Activated naive CD8-positive, alpha-beta T cell treated with anti-CD3 and anti-CD28 coated beads, Interleukin-2, amount 50 U/mL, for 24 hours (primary cell): ENCODE measurements around the gene RNPS1.

Experiments
- ATAC-seq: fragments of 150-1000 bp; cut with Tn5 transposase; one replicate; pipeline ENCODE4 v1.10.0; 2021
- DNase-seq: peaks from one replicate; pipeline ENCODE4 v3.0.0; 2021
- H3K27ac Mint-ChIP-seq: one replicate; pipeline ENCODE4 v1.8.0; 2021; ENCODE audit warnings: mild to moderate bottlenecking, mixed read lengths
- H3K27me3 Mint-ChIP-seq: one replicate; pipeline ENCODE4 v1.8.0; 2021; ENCODE audit warnings: mixed read lengths
- H3K36me3 Mint-ChIP-seq: one replicate; pipeline ENCODE4 v1.8.0; 2021; ENCODE audit warnings: low read depth, mixed read lengths
- H3K4me1 Mint-ChIP-seq: one replicate; pipeline ENCODE4 v1.8.0; 2021; ENCODE audit warnings: mixed read lengths
- H3K4me3 Mint-ChIP-seq: one replicate; pipeline ENCODE4 v1.8.0; 2021; ENCODE audit warnings: mild to moderate bottlenecking, moderate library complexity, mixed read lengths
- H3K9me3 Mint-ChIP-seq: one replicate; pipeline ENCODE4 v1.8.0; 2021; ENCODE audit warnings: mixed read lengths

Gene RNPS1

DNA sequence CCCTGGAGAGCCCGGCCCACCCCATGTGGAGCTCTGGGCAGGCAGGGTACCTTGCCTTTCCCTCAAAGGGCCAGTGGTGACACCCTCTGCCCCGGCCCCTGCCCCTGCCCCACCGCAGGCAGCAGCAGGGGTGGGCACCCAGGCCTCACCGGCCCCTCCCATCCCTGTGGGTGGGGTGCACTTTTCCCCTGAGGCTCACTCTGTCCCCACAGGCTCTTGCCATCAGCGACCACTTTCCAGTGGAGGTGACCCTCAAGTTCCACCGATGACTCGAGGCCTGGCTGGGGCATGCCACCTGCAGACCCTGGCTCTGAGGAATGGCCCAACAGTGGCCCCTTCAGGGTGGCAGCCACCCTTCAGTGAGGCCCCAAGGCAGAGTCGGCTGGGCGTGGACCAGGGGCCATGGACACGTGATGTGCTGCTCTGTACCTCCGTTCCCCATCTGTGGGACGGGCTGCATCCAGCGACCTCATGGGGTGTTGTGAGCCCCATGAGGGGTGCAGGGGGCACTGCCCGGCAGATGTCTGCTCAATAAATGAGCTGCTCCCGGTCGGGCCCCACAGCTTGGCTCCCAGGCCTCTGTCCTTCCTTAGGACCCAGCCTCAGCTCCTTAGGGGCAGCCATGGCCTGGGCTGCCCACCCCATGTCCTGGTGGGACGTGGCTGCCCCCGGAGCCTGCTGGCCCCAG, 29.6 kb downstream of the RNPS1 start:
- Mint-ChIP-seq H3K4me1 (no peaks in the 10 kb centered on the region), H3K27me3 (no peaks in the 10 kb centered on the region), H3K36me3 (peaks cover 14% of the 10 kb centered on the region), H3K4me3 (no peak overlapping the region), H3K27ac (no peak overlapping the region), H3K9me3 (no peaks in the 10 kb centered on the region)
- DNase-seq (no peak), ATAC-seq (no peak)

DNA sequence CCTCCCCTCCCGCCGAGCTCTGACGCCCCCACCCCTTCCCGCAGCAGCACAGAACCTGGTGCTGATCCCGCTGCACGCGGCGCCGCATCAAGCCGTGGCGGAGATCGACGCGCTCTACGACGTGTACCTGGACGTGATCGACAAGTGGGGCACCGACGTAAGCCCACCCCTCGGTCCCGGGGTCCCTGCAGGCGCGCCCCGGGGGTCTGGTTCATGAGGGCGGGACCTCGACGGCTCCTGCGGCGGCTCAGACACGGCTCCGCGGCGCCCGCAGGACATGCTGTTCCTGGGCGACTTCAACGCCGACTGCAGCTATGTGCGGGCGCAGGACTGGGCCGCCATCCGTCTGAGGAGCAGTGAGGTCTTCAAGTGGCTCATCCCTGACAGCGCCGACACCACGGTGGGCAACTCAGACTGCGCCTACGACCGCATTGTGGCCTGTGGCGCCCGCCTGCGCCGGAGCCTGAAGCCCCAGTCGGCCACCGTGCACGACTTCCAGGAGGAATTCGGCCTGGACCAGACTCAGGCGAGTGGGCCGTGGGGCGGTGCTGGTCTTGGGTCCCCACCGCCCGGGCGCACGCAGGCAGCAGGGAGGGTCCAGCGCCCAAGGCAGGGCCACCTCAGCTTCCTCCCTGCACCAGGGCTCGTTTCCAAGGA, 30.3 kb downstream of the RNPS1 start:
- Mint-ChIP-seq H3K27ac (no peak overlapping the region), H3K4me3 (no peak overlapping the region), H3K36me3 (peaks cover 14% of the 10 kb centered on the region), H3K27me3 (no peaks in the 10 kb centered on the region), H3K9me3 (no peaks in the 10 kb centered on the region), H3K4me1 (no peaks in the 10 kb centered on the region)
- DNase-seq, result no peak
- ATAC-seq, result no peak

DNA sequence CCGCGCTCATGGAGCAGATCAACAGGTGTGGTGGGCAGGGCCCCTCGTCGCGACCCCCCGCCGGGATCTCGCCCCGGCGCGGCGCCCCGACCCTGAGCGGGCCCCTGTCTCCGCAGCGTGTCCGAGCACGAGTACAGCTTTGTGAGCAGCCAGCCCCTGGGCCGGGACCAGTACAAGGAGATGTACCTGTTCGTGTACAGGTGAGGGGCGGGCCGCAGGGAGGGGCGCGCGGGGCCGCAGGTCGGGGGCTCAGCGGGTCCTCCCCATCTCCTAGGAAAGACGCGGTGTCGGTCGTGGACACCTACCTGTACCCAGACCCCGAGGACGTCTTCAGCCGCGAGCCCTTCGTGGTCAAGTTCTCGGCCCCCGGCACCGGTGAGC, 30.8 kb downstream of the RNPS1 start:
- Mint-ChIP-seq H3K9me3 (no peaks in the 10 kb centered on the region), H3K36me3 (peaks cover 11% of the 10 kb centered on the region), H3K27ac (no peak overlapping the region), H3K4me3 (no peak overlapping the region), H3K27me3 (no peaks in the 10 kb centered on the region), H3K4me1 (no peaks in the 10 kb centered on the region)
- no peak for ATAC-seq
- DNase-seq, result no peak

DNA sequence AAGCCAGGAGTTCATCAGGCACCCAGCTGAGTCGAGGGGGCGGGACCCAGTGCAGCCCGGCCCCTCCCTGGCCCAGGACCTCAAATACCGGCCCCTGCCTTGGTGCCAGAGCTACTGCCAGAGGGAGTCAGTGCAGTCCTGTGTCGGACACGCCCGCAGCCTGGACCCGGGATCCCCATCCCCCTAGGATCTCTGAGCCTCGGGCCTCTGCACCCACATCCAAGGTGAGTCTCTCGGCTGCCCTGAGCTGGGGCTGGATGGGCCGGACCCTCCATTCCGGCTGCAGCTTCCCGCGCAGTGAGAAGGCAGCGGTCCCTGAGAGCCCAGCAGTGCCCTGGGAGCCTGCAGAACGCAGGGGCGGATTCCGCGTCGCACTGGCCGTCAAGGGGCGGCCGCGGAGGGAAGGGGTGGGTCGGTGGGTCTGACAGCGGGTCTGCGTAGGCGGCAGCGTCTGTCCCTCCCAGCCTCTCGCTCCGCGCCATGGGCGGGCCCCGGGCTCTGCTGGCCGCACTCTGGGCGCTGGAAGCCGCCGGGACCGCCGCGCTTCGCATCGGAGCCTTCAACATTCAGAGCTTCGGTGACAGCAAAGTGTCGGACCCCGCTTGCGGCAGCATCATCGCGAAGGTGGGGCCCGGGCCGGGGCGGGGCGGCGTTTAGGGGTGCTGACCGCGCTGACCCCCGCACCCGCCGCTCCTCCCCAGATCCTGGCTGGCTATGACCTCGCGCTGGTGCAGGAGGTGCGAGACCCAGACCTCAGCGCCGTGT, 31.4 kb downstream of the RNPS1 start, which contains the start of gene DNASE1L2:
Gene DNASE1L2, plus strand, starts transcription at position 108 of the 765 bp plus-strand sequence. Its CDS starts 373 bp downstream, at position 481.
- Mint-ChIP-seq H3K36me3 (peaks cover 11% of the 10 kb centered on the region), H3K27ac (no peak within 1 kb of the TSS), H3K4me3 (no peak within 1 kb of the TSS), H3K9me3 (no peaks in the 10 kb centered on the region), H3K27me3 (no peaks in the 10 kb centered on the region), H3K4me1 (no peaks in the 10 kb centered on the region)
- DNase-seq (no peak), ATAC-seq (no peak)

DNA sequence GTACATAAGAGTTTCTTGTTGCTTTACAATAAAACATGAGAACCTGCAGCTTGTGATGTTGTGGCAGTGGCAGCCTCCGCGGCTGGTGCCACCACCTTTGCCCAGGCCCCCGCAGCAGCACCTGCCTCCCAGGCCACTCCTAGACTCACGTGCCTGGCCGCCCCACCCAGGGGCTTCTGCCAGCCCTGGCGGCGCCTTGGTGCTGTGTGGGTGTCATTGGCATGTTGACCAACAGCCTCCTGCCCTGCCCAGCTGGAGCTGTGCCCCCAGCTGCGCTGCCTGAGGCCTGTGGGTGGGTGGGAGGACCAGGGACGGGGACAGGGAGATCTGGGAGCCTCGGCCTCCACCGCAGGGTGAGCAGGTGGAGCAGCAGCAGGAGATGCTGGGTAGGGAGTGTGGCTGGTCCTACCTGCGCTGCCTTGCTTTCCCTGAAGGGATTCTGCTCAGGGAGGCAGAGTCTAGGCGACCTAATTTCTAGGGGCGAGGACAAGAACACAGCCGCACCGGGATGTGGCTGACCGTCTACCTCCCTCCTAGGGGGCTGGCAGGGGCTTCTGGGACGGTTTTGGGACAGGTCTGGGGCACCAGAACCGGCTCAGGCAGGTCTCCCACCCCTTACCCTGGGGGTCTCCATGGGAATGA, 32.1 kb downstream of the RNPS1 start:
- DNase-seq, result no peak
- Mint-ChIP-seq H3K27me3 (no peaks in the 10 kb centered on the region), H3K4me3 (no peak overlapping the region), H3K27ac (no peak overlapping the region), H3K9me3 (no peaks in the 10 kb centered on the region), H3K4me1 (no peaks in the 10 kb centered on the region), H3K36me3 (peaks cover 11% of the 10 kb centered on the region)
- no peak for ATAC-seq

DNA sequence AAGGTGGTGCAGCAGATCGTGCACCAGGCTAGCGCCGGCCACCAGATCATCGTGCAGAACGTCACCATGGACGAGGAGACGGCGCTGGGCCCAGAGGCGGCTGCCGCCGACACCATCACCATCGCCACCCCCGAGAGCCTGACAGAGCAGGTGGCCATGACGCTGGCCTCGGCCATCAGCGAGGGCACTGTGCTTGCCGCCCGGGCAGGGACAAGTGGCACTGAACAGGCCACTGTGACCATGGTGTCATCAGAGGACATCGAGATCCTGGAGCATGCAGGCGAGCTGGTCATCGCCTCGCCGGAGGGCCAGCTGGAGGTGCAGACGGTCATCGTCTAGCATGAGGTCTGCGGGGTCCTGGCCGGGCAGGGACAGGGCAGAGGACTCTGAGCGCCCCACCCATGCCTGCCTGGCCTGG, 32.7 kb downstream of the RNPS1 start:
- Mint-ChIP-seq H3K27ac (no peak overlapping the region), H3K4me1 (no peaks in the 10 kb centered on the region), H3K9me3 (no peaks in the 10 kb centered on the region), H3K4me3 (no peak overlapping the region), H3K27me3 (no peaks in the 10 kb centered on the region), H3K36me3 (peaks cover 12% of the 10 kb centered on the region)
- DNase-seq, result no peak
- ATAC-seq, result no peak

DNA sequence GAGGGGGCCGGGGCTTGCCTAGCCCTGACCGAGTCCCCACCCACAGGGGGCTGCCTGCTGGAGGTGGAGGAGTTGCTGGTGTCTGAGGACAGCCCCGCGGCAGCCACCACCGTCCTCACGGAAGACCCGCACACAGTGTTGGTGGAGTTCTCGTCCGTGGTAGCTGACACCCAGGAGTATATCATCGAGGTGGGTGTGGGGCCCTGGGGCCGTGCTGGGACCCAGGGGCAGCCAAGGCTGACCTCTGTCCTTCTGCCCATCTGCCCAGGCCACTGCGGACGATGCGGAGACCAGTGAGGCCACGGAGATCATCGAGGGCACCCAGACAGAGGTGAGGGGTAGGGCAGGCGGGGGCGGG, 33.1 kb downstream of the RNPS1 start:
- no peaks in the 10 kb centered on the region for H3K27me3 Mint-ChIP-seq
- DNase-seq (no peak), ATAC-seq (no peak)
- H3K9me3 Mint-ChIP-seq, result no peaks in the 10 kb centered on the region
- H3K4me1 Mint-ChIP-seq, result no peaks in the 10 kb centered on the region
- no peak overlapping the region for H3K4me3 Mint-ChIP-seq
- H3K36me3 Mint-ChIP-seq, result peaks cover 16% of the 10 kb centered on the region
- no peak overlapping the region for H3K27ac Mint-ChIP-seq

DNA sequence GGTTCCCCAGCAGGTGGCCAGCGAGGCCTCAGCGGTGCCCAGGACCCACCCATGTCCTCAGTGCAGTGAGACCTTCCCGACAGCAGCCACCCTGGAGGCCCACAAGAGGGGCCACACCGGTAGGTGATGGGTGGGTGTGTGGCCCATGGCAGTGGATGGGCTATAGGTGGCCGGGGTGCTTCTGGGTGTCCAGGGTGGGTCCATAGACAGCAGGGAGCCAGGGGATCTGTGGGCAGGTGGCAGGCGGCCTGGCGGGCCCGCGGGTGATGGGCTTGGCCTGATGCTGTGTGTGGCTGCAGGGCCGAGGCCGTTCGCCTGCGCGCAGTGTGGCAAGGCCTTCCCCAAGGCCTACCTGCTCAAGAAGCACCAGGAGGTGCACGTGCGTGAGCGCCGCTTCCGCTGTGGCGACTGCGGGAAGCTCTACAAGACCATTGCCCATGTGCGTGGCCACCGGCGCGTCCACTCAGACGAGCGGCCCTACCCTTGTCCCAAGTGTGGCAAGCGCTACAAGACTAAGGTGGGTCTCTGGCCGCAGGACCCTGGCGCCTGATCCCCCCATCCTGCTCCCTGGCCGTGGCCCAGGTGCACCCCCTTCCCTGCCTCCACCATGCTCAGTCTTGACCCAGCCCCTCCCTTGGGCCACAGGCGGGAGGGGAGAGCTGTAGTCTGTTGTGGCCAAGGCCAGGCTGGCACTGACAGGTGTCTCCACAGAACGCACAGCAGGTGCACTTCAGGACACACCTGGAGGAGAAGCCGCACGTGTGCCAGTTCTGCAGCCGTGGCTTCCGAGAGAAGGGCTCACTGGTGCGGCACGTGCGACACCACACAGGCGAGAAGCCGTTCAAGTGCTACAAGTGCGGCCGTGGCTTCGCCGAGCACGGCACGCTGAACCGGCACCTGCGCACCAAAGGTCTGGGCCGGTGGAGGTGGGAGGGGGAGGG, 33.8 kb downstream of the RNPS1 start:
- Mint-ChIP-seq H3K4me3 (no peak overlapping the region), H3K27me3 (no peaks in the 10 kb centered on the region)

DNA sequence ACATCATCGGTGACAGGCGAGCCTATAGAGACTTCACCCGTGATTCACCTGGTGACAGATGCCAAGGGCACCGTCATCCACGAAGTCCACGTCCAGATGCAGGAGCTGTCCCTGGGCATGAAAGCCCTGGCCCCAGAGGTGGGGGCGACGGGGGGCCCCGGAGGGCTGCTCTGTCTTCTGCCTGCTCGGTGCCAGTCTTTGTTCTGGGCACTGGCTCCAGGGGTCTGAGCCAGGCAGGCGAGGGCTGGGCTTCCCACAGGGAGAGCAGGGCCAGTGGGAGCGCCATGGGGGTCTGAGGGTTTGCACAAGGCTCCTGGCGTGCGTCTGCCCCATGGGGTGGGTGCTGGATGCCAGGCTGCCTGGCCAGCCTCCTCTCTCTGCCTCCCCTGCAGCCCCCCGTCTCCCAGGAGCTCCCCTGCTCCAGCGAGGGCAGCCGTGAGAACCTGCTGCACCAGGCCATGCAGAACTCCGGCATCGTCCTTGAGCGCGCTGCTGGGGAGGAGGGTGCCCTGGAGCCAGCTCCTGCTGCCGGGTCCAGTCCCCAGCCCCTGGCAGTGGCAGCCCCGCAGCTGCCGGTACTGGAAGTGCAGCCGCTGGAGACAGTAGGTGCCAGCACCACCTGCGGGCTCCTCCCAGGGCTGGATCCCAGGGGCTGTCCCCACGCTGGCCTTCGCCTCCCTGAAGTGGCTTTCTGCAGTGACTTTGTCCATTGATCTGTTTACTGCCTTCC, 34.7 kb downstream of the RNPS1 start:
- ATAC-seq, result no peak
- DNase-seq, result no peak
- H3K9me3 Mint-ChIP-seq, result no peaks in the 10 kb centered on the region
- peaks cover 19% of the 10 kb centered on the region for H3K36me3 Mint-ChIP-seq
- no peak overlapping the region for H3K4me3 Mint-ChIP-seq
- no peaks in the 10 kb centered on the region for H3K4me1 Mint-ChIP-seq
- H3K27ac Mint-ChIP-seq, result no peak overlapping the region
- H3K27me3 Mint-ChIP-seq, result no peaks in the 10 kb centered on the region

More for the DNA sequence above, 33.8 kb downstream of the RNPS1 start:
- Mint-ChIP-seq H3K27ac (no peak overlapping the region), H3K4me1 (no peaks in the 10 kb centered on the region), H3K9me3 (no peaks in the 10 kb centered on the region), H3K36me3 (peaks cover 19% of the 10 kb centered on the region)
- DNase-seq (no peak), ATAC-seq (no peak)

DNA sequence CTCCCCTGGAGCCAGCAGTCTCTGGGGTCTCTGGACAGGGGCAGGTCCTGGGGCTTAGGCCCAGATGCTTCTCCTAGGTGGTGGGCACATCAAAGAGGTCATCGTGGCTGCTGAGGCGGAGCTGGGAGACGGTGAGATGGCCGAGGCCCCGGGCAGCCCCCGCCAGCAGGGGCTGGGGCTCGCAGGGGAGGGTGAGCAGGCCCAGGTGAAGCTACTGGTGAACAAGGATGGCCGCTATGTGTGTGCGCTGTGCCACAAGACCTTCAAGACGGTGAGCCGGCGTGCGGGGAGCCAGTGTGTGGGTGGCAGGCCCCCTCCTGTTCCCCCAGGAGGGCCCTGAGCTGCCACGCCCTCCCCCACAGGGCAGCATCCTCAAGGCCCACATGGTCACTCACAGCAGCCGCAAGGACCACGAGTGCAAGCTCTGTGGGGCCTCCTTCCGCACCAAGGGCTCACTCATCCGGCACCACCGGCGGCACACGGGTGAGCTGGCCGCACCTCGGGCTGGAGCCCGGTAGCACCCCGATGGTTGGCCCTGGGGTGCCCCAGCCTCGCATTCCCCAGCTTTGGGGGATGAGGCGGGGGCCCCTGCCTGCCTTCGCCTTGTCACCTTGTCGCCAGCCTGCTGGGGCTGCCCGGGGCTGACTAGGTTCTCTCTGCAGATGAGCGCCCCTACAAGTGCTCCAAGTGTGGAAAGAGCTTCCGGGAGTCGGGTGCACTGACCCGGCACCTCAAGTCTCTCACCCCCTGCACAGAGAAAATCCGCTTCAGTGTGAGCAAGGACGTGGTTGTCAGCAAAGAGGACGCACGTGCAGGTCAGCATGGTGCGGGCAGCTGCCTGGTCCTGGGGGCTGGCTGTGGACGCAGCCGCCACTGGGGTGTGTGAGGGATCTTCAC, 35.6 kb downstream of the RNPS1 start:
- no peaks in the 10 kb centered on the region for H3K9me3 Mint-ChIP-seq
- no peak for ATAC-seq

DNA sequence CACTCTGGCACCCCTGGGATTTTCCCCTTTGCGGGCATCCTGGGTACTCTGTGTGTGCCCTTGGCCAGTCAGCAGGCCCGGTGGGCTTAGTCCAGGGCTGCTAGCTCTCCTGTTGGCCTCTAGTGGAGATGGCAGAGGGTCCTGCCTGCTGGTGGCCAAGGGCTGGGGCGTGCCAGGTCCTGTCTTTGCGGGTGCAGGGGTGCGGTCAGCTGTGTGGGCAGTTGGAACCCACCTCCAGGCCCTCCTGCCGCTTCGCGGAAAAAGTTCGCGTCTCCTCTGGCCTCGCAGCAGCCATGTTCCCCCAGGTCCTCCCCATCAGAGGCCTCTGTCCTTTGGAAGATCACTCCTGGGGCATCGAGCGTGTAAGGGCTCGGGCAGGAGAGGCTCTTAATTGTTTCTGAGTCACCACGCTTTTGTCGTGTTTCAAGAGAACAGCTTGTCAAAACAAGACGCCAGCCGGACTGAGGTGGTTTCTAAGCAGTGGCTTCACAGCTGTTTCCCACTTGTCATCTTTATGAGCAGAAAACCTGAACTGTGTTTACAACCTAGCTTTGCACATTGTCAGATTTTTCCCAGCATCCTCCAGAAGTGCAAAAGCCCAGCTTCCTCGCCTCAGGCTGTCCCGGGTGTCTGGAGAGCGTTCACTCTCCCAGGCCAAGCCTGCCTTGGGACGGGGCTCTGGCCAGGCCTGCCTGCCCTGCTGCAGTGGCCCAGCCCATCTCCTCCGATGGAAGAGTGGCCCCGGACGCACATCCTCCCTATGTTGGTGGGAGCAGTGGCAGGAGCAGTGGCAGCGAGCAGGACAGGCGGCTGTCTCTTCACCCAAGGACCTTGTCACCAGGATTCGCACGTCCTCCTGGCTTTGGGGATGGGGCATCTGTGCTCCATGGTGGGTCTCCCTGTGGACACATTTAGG, 36.7 kb downstream of the RNPS1 start:
- H3K36me3 Mint-ChIP-seq, result peaks cover 21% of the 10 kb centered on the region
- no peak overlapping the region for H3K4me3 Mint-ChIP-seq
- no peak for ATAC-seq
- no peak for DNase-seq
- no peaks in the 10 kb centered on the region for H3K27me3 Mint-ChIP-seq
- H3K9me3 Mint-ChIP-seq, result no peaks in the 10 kb centered on the region
- H3K27ac Mint-ChIP-seq, result no peak overlapping the region
- peaks cover 3% of the 10 kb centered on the region for H3K4me1 Mint-ChIP-seq

More for the DNA sequence above, 35.6 kb downstream of the RNPS1 start:
- Mint-ChIP-seq H3K4me3 (no peak overlapping the region), H3K4me1 (no peaks in the 10 kb centered on the region), H3K27ac (no peak overlapping the region), H3K36me3 (peaks cover 19% of the 10 kb centered on the region), H3K27me3 (no peaks in the 10 kb centered on the region)
- no peak for DNase-seq

DNA sequence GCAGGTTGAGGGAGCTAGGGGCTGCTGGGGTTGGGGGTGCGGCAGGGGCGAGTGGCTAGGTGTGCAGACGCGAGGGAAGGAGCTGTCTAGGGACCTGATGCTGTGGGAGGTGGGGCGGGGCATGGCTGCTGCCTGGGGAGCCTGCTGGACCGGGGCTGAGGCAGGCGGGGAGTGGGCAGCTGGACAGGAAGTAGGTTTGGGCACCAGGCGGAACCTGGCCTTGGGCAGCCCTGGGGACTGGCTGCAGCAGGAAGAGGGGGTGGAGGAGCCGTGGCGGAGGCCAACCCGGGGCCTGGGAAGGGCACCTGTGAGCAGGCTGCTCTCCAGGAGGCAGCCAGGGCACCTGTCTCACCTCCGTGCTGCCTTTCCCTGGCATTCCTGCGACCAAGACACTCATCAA, 37.5 kb downstream of the RNPS1 start:
- Mint-ChIP-seq H3K27me3 (no peaks in the 10 kb centered on the region), H3K27ac (no peak overlapping the region), H3K4me1 (peaks cover 7% of the 10 kb centered on the region), H3K4me3 (no peak overlapping the region), H3K9me3 (no peaks in the 10 kb centered on the region), H3K36me3 (peaks cover 24% of the 10 kb centered on the region)
- ATAC-seq (no peak), DNase-seq (no peak)
